Kidney (tissue), 14 donors: Measurements from ENCODE around the gene TMOD1. TPM values are rescaled to one million over a fixed set of nuclear protein-coding genes. Genes with fewer than 3 reads are reported as not detected.

Experiments used
- DNase-seq, 5 donors: peaks; one replicate each; pipeline ENCODE4 v3.0.0-alpha.2; 2013 to 2020
- FAIRE-seq: peaks from 2 replicates; lab custom pipeline; 2012; peaks lifted over from hg19 to GRCh38; lab: Jason Lieb, UNC
- H3K27ac ChIP-seq, 2 donors: one replicate each; pipeline ENCODE4 v1.7.0; 2013; ENCODE audit warnings: low read depth in 2 of 2, low read length in 2 of 2, inconsistent platforms in 1 of 2
- H3K27me3 ChIP-seq: one replicate; pipeline ENCODE4 v1.7.1; 2013; ENCODE audit warnings: low read length, inconsistent platforms; ENCODE audit not compliant: control insufficient read depth, insufficient read depth
- H3K36me3 ChIP-seq, 3 donors: one replicate each; pipeline versions ENCODE4 v1.7.0 to v1.7.1; 2013; ENCODE audit warnings: low read length in 3 of 3, control low read depth in 1 of 3, inconsistent platforms in 1 of 3; ENCODE audit not compliant: insufficient read depth in 3 of 3, control insufficient read depth in 2 of 3
- H3K4me1 ChIP-seq, 3 donors: one replicate each; pipeline versions ENCODE4 v1.7.0 to v1.7.1; 2013; ENCODE audit warnings: low read length in 3 of 3, inconsistent platforms in 1 of 3, low read depth in 1 of 3; ENCODE audit not compliant: control insufficient read depth in 2 of 3, insufficient read depth in 2 of 3
- H3K4me3 ChIP-seq, 3 donors: one replicate each; pipeline versions ENCODE4 v1.7.0 to v1.8.1; 2013; ENCODE audit warnings: low read length in 3 of 3, control low read depth in 1 of 3, inconsistent platforms in 1 of 3
- H3K9ac ChIP-seq, 3 donors: one replicate each; pipeline versions ENCODE4 v1.7.0 to v1.7.1; 2013; ENCODE audit warnings: low read length in 3 of 3, control low read depth in 1 of 3, inconsistent platforms in 1 of 3
- H3K9me3 ChIP-seq, 3 donors: one replicate each; pipeline versions ENCODE4 v1.7.0 to v1.7.1; 2013; ENCODE audit warnings: low read length in 3 of 3, control low read depth in 1 of 3, inconsistent platforms in 1 of 3; ENCODE audit not compliant: control insufficient read depth in 2 of 3, insufficient read depth in 1 of 3
- intact Hi-C: fragments of 100-400 bp; cut with DNase I; formaldehyde crosslinking; loops from one replicate; pipeline ENCODE4 v1.11.1; 2022
- polyA plus RNA-seq: library from polyadenylated mRNA; stranded (reverse); fragments of 350-450 nt; fragmentation: Illumina TruSeq; extraction: RNeasy Lipid Tissue Mini Kit (QIAGEN cat#74804); gene quantifications from one replicate; pipeline ENCODE4 v1.2.3, GENCODE V29; 2014; ENCODE audit warnings: low read depth, low replicate concordance; ENCODE audit not compliant: insufficient read depth
- total RNA-seq: library from RNA; stranded (reverse); fragmentation: NEBNext Ultra II Directional; extraction: Animal tissue kit (Norgen Biotek cat#: 25700); gene quantifications from one replicate; pipeline ENCODE4 v1.2.1, GENCODE V29; 2021
- TF ChIP-seq, protein P1 (sequence below): IDR thresholded peaks from 3 replicates; pipeline ENCODE4 v1.5.1; 2012; ENCODE audit warnings: mild to moderate bottlenecking, moderate library complexity, borderline replicate concordance; ENCODE audit not compliant: insufficient read depth; ENCODE audit errors: extremely low read depth
- donor health status: control.
- donor health status: control.
- donor health status: control.
- donor health status: control.
- donor health status: control.
- donor health status: DM: yes; HTN: yes; CAD: no.
- donor health status: Normal renal cell carcinoma (clear cell type).

The TMOD1 gene
- total and polyA plus RNA-seq, 2 donors from 2014 or later, result 8.1 to 14.9 TPM

DNA sequence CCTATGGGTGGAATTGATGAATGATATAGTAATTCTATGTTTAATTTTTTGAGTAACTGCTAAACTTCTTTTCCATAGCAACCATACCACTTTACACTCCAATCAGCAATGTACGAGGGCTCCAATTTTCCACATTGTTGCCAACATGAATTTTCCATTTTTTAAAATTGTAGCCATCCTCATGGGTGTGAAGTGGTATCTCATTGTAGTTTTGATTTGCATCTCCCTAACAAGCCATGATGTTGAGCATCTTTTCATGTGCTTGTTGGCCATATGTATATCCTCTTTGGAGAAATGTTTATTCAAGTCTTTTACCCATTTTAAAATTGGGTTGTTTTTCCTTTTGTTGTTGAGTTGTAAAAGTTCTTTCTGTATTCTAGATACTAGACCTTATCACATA, 48.9 kb downstream of the TMOD1 start:
- no peak for DNase-seq

DNA sequence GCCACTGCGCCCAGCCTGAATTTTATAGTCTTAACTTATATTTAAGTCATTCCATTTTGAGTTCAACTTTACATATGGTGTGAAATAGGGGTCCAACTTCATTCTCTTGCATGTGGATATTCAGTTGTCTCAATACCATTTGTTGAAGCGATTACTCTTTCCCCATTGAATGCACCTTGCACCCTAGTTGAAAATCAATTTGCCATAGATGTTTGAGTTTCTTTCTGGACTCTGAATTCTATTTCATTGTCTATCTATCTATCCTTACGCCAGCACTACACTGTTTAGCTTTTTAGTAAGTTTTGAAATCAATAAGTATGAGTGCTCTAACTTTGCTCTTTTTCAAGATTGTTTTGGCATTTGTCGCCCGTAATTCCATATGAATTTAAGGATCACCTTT, 49.8 kb downstream of the TMOD1 start:
- DNase-seq, result no peak
- H3K9me3 ChIP-seq, result no peaks in the 10 kb centered on the region
- no peaks in the 10 kb centered on the region for H3K27me3 ChIP-seq
- FAIRE-seq, result no peak
- H3K4me1 ChIP-seq, result no peaks in the 10 kb centered on the region
- TF ChIP-seq, protein P1, sequence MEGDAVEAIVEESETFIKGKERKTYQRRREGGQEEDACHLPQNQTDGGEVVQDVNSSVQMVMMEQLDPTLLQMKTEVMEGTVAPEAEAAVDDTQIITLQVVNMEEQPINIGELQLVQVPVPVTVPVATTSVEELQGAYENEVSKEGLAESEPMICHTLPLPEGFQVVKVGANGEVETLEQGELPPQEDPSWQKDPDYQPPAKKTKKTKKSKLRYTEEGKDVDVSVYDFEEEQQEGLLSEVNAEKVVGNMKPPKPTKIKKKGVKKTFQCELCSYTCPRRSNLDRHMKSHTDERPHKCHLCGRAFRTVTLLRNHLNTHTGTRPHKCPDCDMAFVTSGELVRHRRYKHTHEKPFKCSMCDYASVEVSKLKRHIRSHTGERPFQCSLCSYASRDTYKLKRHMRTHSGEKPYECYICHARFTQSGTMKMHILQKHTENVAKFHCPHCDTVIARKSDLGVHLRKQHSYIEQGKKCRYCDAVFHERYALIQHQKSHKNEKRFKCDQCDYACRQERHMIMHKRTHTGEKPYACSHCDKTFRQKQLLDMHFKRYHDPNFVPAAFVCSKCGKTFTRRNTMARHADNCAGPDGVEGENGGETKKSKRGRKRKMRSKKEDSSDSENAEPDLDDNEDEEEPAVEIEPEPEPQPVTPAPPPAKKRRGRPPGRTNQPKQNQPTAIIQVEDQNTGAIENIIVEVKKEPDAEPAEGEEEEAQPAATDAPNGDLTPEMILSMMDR, result no peak
- H3K4me3 ChIP-seq, result no peak overlapping the region
- H3K36me3 ChIP-seq, result no peaks in the 10 kb centered on the region
- intact Hi-C loops, result no loop called here
- H3K9ac ChIP-seq, result no peak overlapping the region
- no peak overlapping the region for H3K27ac ChIP-seq

More for the DNA sequence above, 48.9 kb downstream of the TMOD1 start:
- Histone ChIP-seq H3K4me1 (no peaks in the 10 kb centered on the region), H3K9ac (no peak overlapping the region), H3K4me3 (no peak overlapping the region), H3K9me3 (no peaks in the 10 kb centered on the region), H3K27ac (no peak overlapping the region), H3K27me3 (no peaks in the 10 kb centered on the region), H3K36me3 (no peaks in the 10 kb centered on the region)
- TF ChIP-seq, protein P1, result no peak
- intact Hi-C loops, result no loop called here
- no peak for FAIRE-seq

DNA sequence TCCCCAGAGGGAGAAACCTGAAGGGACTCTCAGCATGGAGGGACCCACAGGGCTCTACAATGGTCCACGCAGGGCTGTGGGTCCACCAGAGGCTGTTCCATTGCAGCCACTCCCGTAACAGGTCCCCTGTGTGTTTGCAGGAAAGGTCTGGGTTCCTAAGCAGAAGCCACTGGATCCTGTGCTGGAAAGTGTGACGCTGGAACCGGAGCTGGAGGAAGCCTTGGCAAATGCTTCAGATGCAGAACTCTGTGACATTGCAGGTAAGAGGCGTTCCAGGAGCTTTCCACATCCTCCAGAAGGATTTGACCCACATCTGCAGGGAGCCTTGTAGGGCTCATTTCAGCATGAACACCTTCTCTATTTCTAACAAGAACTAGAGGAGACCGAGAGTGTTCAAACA, 51.7 kb downstream of the TMOD1 start:
- intact Hi-C loops, result no loop called here
- Histone ChIP-seq H3K4me3 (no peak overlapping the region), H3K4me1 (peaks cover 0 to 5% (median 3%) of the 10 kb centered on the region in 3 donors), H3K9me3 (no peaks in the 10 kb centered on the region), H3K27ac (no peak overlapping the region), H3K36me3 (no peaks in the 10 kb centered on the region), H3K9ac (no peak overlapping the region), H3K27me3 (no peaks in the 10 kb centered on the region)
- FAIRE-seq (no peak), DNase-seq (no peak)
- TF ChIP-seq, protein P1, result no peak

DNA sequence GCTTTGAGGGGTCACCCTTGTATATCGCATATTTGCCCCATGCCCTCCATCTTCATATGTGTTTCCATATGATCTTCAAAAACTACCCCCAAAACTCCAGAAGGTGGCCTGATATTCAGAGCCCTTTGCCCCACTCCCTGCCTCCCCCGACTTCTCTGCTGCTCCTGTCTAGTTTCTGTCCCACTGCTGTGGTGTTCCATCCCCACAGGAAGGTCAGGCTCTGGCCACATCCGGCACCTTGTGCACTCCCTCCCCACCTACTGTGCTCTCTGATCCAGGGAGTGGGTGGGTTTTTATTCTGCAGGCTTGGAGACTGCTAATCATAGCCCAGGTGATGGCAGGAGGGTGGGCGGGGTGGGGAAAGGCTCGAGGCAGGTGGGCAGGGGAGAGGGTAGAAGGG, 52.4 kb downstream of the TMOD1 start:
- Histone ChIP-seq H3K4me3 (no peak overlapping the region), H3K36me3 (no peaks in the 10 kb centered on the region), H3K27me3 (no peaks in the 10 kb centered on the region), H3K9me3 (no peaks in the 10 kb centered on the region), H3K9ac (no peak overlapping the region), H3K4me1 (peaks cover 0 to 5% (median 3%) of the 10 kb centered on the region in 3 donors), H3K27ac (no peak overlapping the region)
- TF ChIP-seq, protein P1, result no peak
- intact Hi-C loops, result no loop called here
- no peak for DNase-seq
- FAIRE-seq, result no peak
